Measurements from ENCODE around the gene ST3GAL2. TPM values are rescaled to one million over a fixed set of nuclear protein-coding genes. Genes with fewer than 3 reads are reported as not detected.

Gene ST3GAL2, protein sequence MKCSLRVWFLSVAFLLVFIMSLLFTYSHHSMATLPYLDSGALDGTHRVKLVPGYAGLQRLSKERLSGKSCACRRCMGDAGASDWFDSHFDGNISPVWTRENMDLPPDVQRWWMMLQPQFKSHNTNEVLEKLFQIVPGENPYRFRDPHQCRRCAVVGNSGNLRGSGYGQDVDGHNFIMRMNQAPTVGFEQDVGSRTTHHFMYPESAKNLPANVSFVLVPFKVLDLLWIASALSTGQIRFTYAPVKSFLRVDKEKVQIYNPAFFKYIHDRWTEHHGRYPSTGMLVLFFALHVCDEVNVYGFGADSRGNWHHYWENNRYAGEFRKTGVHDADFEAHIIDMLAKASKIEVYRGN
- total RNA-seq, result 71.9 to 76.4 TPM (median 72.1 TPM) in 3 replicates
- long read RNA-seq, full-length matches to known transcripts, result 41 of 58 reads
- long read RNA-seq, partial matches to known transcripts, result 0 of 58 reads
- long read RNA-seq, other reads (novel, unspliced or antisense), result 17 of 58 reads

DNA sequence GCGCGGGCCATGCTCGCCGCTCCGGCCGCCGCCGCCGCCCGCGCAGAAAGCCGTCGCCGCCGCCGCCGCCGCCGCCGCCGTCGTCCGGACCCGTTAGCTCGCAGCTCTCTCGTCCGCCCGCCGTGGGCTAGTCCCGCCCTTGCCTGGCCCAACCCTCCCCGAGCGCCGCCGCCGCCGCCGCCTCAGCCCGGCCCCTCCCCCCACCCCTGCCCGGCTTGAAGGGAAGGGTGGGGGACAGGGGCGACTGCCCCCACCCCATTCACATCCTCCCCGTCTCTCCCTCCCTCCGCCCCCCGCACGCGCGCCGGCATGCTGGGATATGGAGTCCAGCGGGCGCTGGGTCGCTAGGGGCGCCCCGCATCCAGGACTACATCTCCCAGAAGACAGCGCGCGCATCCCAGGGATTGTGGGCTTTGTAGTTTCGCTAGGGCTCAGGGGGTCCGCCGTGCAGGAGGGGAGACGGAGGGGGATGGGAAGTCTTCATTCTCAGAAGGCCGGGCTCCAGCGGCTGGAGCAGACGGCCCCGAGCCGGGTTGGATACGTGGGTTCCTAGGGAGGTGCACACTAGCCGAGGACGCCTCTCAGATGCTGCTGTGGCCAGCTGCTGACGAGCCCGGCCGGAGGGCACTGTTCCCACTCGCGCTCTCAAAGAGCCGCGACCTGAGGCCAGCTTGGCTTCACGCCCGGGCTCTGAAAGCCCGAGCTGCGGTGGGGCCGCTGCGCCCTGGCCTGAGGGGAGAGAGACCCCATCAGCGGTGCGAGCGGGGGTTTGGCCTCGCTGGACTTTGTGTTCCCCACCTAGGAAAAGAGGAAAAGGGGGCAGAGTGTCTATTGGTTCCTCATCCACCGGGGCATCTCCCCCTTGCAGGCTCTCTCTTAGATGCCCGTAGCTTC lies at the start of gene ST3GAL2:
ST3GAL2 (minus strand) TSS at position 132 of the 894 bp plus-strand sequence. CDS start 40,570 bp downstream, outside the sequence.
- H3K9me3 Mint-ChIP-seq (ENCODE audit: low read depth), result no peaks in the 10 kb centered on the region
- H3K4me1 Mint-ChIP-seq (ENCODE audit: low read depth), result peaks cover 45% of the 10 kb centered on the region
- peak within 1 kb of the TSS; percentile 94 for H3K4me3 Mint-ChIP-seq (ENCODE audit: unreplicated experiment)
- DNase-seq (ENCODE audit: low spot score), result peak; percentile 96
- H3K36me3 Mint-ChIP-seq (ENCODE audit: low read depth), result no peaks in the 10 kb centered on the region
- peak within 1 kb of the TSS; percentile 97 for H3K27ac Mint-ChIP-seq (ENCODE audit: unreplicated experiment)
- no peaks in the 10 kb centered on the region for H3K27me3 Mint-ChIP-seq (ENCODE audit: low read depth)
- TF ChIP-seq, protein P1, sequence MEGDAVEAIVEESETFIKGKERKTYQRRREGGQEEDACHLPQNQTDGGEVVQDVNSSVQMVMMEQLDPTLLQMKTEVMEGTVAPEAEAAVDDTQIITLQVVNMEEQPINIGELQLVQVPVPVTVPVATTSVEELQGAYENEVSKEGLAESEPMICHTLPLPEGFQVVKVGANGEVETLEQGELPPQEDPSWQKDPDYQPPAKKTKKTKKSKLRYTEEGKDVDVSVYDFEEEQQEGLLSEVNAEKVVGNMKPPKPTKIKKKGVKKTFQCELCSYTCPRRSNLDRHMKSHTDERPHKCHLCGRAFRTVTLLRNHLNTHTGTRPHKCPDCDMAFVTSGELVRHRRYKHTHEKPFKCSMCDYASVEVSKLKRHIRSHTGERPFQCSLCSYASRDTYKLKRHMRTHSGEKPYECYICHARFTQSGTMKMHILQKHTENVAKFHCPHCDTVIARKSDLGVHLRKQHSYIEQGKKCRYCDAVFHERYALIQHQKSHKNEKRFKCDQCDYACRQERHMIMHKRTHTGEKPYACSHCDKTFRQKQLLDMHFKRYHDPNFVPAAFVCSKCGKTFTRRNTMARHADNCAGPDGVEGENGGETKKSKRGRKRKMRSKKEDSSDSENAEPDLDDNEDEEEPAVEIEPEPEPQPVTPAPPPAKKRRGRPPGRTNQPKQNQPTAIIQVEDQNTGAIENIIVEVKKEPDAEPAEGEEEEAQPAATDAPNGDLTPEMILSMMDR (IDR thresholded peaks at IDR 0.05), result peak; percentile 28

- H3K4me1 Mint-ChIP-seq (ENCODE audit: low read depth), result peaks cover 14% of the 10 kb centered on the region
- peaks cover 11% of the 10 kb centered on the region for H3K36me3 Mint-ChIP-seq (ENCODE audit: low read depth)
- H3K9me3 Mint-ChIP-seq (ENCODE audit: low read depth), result no peaks in the 10 kb centered on the region
- no peak overlapping the region for H3K4me3 Mint-ChIP-seq (ENCODE audit: unreplicated experiment)
- H3K27me3 Mint-ChIP-seq (ENCODE audit: low read depth), result no peaks in the 10 kb centered on the region
- TF ChIP-seq, protein P1 (IDR thresholded peaks at IDR 0.05), result no peak
- no peak overlapping the region for H3K27ac Mint-ChIP-seq (ENCODE audit: unreplicated experiment)
- DNase-seq (ENCODE audit: low spot score), result no peak
These were observed 46.0 kb upstream of the ST3GAL2 start for GRCh38 chr16:70484867-70485266.

DNA sequence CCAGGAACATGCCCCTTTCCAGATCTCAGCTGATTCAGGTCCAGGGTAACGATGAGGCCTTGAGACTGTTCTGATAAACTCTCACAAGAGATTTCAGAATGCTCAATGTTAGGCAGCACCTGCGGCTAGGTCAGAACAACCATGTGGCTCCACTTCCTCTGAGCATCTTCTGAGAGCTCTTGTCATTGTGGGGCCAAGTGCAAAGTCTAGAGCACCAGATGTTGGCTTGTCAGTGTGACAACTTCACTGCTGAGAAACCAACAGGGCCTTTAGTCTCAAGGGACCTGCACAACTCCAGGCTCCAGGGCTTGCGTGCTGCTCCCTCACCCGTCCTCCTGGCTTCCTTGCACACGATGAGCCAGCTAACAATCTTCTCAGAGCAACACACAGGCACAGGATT lies 44.5 kb upstream of the ST3GAL2 start:
- no peaks in the 10 kb centered on the region for H3K9me3 Mint-ChIP-seq (ENCODE audit: low read depth)
- DNase-seq (ENCODE audit: low spot score), result no peak
- peaks cover 22% of the 10 kb centered on the region for H3K4me1 Mint-ChIP-seq (ENCODE audit: low read depth)
- no peaks in the 10 kb centered on the region for H3K27me3 Mint-ChIP-seq (ENCODE audit: low read depth)
- peak overlapping the region; percentile 65 for H3K27ac Mint-ChIP-seq (ENCODE audit: unreplicated experiment)
- TF ChIP-seq, protein P1 (IDR thresholded peaks at IDR 0.05), result no peak
- H3K4me3 Mint-ChIP-seq (ENCODE audit: unreplicated experiment), result no peak overlapping the region
- H3K36me3 Mint-ChIP-seq (ENCODE audit: low read depth), result peaks cover 8% of the 10 kb centered on the region

- TF ChIP-seq, protein P1 (IDR thresholded peaks at IDR 0.05), result no peak
- Mint-ChIP-seq H3K27me3 (ENCODE audit: low read depth) (no peaks in the 10 kb centered on the region), H3K36me3 (ENCODE audit: low read depth) (peaks cover 8% of the 10 kb centered on the region), H3K4me3 (ENCODE audit: unreplicated experiment) (no peak overlapping the region), H3K27ac (ENCODE audit: unreplicated experiment) (peak overlapping the region; percentile 72), H3K9me3 (ENCODE audit: low read depth) (no peaks in the 10 kb centered on the region), H3K4me1 (ENCODE audit: low read depth) (peaks cover 28% of the 10 kb centered on the region)
- no peak for DNase-seq (ENCODE audit: low spot score)
These were observed 43.7 kb upstream of the ST3GAL2 start for GRCh38 chr16:70482624-70483023.

Measured in chondrocyte (in vitro differentiated cells).